GM21529 (cell line): Measurements from ENCODE around the gene ERMP1.
"Not testable (repeated sequence)": the region's sequence is repeated elsewhere in the genome, so short reads cannot be mapped to it uniquely, and the experiment has no call there.

Experiments
- ATAC-seq: cut with Tn5 transposase; IDR thresholded peaks from one replicate; pipeline ENCODE4 v1.9.1; 2021; ENCODE audit not compliant: unreplicated experiment

The ERMP1 gene

GRCh38 chr9:5825223-5825622, 7.7 kb downstream of the ERMP1 start:
- no peak for ATAC-seq

- no peak for ATAC-seq
Observed at GRCh38 chr9:5820425-5820824, 12.5 kb downstream of the ERMP1 start.

GRCh38 chr9:5819174-5819573, 13.7 kb downstream of the ERMP1 start:
- ATAC-seq: no peak

DNA sequence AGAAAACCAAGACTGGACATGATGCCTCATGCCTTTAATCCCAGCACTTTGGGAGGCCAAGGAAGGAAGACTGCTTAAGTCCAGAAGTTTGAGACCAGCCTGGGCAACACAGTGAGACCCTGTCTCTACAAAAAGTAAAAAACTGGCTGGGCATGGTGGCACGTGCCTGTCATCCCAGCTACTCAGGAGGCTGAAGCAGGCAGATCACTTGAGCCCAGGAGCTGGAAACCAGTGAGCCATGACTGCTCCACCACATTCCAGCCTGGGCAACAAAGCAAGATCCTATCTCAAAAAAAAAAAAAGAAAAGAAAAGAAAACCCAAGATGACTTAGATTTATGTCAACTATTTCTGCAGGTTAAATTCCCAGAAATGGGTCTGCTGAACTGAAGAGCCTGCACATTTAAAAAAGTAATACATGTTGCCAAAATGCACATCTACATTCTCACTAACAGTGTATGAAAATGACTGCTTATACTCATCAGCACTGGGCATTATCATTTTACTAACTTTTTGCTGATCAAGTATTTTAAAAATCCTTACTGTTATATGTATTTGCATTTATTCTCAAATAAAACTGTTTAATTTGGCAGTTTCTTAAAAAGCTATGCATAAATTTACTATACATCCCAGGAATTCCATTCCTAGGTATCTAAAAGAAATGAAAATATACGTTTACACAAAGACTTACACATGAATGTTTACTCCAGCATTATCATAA, 14.3 kb downstream of the ERMP1 start:
- no peak for ATAC-seq

DNA sequence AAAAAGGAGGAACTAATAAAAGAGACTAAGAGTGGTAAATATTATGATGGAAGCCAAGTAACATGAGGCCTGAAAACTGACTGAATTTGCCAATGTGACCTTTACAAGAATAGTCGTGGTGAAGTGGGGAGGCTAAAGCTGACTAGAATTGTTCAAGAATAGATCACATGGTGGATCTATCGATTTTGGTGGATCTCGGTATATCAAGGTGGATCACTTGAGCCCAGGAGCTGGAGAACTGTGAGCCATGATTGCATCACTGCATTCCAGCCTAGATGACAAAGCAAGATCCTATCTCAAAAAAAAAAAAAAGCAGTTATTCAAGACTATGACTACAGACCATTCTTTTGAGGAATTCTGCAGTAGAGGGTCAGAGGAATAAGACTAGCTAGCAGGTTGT, 15.1 kb downstream of the ERMP1 start:
- no peak for ATAC-seq

- no peak for ATAC-seq
Observed at GRCh38 chr9:5815461-5815860, 17.5 kb downstream of the ERMP1 start.

DNA sequence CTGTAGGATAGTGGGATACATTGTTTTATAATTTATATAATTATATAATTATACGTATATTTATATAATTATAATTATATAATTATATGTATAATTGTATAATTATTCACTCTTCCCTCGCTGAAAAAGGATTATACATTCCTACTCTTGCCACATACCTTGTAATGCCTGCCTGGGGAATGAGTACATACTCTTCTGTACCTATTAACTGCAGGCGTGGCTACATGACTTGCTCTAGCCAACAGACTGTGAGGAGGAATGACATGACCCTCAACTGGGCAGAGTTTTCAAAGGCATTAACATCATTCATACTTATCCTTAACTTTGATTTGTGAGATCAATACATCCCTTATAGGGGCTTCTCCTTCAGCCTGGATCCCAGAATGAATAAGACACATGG, 19.1 kb downstream of the ERMP1 start:
- no peak for ATAC-seq

- no peak for ATAC-seq
Observed at GRCh38 chr9:5811751-5812150, 21.2 kb downstream of the ERMP1 start.

DNA sequence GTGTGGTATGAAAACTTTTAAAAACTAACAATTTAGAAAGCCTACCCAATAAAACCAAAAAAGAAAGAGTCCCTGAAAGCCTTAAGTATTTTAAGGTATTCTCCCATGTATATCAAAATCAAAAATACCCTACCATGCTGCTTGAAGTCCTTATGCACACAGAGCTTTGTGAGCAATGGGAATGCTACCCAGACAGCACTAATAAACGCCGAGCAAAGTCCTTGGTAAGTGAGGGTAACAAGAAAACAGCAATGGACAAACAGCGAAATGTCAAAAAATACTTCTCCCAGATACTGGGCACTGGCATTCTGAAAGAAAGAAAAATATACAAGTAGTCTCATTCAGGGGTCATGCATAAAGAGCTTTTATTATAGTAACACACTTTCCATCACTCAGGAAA, 27.4 kb downstream of the ERMP1 start:
- no peak for ATAC-seq

- ATAC-seq: no peak
Observed at GRCh38 chr9:5801739-5802113, 31.2 kb downstream of the ERMP1 start.

DNA sequence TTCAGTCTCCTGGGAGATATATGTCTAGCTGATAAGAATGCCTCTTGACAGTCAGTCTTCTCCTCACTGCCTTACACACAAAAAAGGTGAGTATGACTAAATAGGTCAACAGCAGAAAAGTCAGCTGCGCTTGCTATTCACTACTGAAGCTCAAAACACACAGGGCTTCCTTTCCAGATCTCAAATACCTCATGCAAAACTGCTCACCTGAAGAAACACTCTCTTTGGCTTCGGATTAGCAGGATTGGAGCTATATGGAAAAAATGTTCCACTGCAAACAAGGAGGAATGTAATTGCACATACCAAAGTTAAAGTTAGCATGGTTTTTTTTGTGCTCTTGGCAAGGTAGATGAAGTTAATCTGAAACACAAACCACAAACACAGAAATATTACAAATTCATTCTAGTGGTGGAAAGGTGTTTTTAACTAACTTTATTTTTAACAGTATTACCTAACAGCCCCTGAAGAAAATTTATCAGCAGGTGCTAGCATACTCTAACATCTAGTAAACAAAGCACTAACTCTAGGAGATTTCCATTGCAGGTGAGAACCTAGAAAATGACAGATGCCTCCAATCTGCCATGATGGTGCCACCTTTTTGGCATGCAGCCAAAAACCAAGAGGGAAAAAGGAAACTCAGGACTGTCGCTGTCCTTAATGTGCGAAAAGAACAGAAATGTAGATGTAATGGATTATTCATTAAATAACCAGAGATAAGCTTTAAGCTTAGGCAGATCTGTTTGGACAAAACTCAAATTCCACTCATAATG, 31.8 kb downstream of the ERMP1 start:
- ATAC-seq: no peak

DNA sequence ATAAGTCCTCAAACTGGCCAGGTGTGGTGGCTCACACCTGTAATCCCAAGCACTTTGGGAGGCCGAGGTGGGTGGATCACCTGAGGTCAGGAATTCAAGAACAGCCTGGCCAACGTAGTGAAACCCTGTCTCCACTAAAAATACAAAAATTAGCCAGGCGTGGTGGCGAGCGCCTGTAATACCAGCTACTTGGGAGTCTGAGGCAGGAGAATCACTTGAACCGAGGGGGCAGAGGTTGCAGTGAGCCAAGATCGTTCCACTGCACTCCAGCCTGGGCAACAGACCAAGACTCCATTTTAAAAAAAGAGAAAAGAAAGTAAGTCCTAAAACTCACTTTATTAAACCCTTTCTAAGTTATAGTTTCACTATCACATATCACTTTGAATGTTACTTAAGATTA, 32.5 kb downstream of the ERMP1 start:
- ATAC-seq: not testable (repeated sequence)

DNA sequence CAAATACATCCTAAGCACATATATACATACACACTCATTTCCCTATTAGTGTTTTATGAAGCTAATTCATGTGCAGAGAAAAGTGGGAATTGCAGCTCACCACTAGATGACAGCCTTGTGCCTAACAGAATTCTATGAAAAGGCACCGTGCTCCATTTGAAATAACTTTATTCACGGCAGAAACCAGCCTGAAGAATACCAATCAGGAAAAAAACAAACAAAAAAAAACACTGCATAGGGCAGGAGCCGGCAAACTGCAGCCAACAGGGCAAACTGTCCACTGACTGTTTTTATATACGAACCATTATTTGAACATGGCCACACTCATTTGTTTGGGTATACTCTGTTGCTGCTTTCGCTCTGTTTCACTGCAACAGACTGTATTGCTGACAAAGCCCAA, 33.6 kb downstream of the ERMP1 start:
- no peak for ATAC-seq

DNA sequence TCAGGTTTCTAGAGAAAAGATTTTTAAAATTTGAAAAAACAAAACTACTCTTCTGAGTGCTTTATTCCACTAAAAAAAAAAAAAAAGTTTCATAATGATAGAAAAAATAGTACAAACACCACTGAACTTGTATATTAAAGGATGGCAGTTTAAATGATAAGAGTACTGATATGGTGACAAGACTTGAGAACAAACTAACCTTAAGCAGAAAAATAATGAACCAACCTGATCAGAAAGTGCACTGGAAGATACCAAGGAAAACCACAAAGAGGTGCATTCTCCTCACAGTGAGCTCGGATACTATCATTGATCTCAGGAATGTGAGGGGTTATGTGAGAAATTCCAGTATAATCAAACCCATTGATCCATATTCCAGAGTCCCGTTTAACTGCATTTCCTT, 34.3 kb downstream of the ERMP1 start:
- no peak for ATAC-seq

DNA sequence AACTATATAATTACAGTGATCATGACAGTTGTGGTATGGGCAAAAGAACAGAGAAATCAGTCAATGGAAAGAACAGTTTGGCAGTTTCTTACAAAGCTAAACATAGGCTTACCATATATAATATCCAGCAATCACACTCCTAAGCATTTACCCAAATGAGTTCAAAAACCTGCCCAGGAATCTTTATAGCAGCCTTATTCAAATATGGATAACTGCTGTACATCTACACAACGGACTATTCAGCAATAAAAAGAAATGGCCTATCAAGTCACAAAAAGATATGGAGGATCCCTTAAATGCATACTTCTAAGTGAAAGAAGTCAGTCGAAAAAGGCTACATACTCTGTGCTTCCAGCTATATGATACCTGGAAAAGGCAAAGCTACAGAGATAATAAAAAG, 36.6 kb downstream of the ERMP1 start:
- no peak for ATAC-seq

DNA sequence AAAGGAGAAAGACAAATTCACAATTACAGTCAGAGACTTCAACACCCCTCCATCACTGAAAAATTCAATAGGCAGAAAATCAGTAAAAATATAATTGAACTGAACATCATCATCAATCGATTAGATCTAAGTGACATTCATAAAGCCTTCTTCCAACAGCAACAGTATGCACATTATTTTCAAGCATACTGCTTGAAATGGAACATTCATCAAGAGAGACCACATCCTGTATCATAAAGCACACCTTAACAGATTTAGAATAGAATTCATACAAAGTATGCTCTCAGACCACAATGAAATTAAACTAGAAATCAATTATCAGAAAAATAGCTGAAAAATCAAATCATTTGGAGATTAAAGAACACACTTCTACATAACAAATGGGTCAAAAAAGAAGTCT, 39.1 kb downstream of the ERMP1 start:
- ATAC-seq: no peak

DNA sequence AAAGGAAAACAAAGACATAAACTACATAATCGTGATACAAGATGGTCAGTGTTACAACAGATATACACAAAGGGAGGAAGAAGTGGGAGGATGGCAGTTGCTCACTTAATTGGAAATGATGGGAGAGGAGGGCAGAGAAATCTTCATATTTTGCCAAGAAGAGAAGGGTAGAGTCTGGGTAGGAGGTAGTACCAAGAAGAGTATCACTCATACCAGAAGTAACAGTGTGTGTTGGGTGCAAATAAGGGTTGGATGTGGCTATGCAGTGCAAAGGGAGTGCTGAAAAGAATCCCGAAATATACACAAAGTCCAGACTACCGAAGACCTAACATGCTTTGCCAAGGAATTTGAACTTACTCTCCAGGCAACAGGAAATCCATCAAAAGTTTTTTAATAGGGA, 41.0 kb downstream of the ERMP1 start:
- ATAC-seq: no peak

GRCh38 chr9:5790923-5791322, 42.0 kb downstream of the ERMP1 start:
- ATAC-seq: no peak

GRCh38 chr9:5789489-5789888, 43.4 kb downstream of the ERMP1 start:
- ATAC-seq: no peak

DNA sequence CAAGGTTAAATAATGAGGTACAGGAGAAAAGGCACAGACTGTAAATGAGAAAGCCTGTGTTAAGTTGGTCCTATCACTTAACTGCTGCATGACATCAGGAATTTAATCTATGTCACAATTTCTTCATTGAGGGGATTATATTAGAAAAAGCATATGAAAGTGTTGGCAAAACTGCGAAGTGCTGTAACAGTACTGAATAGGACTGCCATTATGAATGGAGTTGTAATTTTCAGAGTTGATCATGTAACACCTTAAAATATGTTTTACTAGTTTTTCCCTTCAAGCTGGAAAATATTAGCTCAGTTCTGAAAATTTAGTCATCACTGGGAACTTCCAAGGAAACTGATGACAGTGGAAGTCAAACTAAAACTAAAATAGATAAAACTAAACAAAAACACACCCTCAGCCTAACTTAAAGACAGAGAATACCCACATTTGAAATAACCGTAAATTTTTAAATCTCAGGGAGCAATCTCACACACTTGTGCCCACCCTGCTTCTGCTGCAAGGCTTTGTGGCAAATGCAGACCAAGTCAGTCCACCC, 45.1 kb downstream of the ERMP1 start:
- no peak for ATAC-seq

- no peak for ATAC-seq
Observed at GRCh38 chr9:5787220-5787619, 45.7 kb downstream of the ERMP1 start.

- no peak for ATAC-seq
Observed at GRCh38 chr9:5786370-5787127, 46.4 kb downstream of the ERMP1 start.
